IPS-15b (cell line): ENCODE results near the gene FCMR.

Experiments
- H3K27me3 ChIP-seq: one replicate; pipeline ENCODE4 v1.6.1; 2013; ENCODE audit warnings: low read length; ENCODE audit not compliant: control insufficient read depth, insufficient read depth
- H3K36me3 ChIP-seq: one replicate; pipeline ENCODE4 v1.6.1; 2013; ENCODE audit warnings: low read length; ENCODE audit not compliant: control insufficient read depth, insufficient read depth
- H3K4me1 ChIP-seq: one replicate; pipeline ENCODE4 v1.6.1; 2013; ENCODE audit warnings: mild to moderate bottlenecking, low read length; ENCODE audit not compliant: control insufficient read depth, insufficient read depth
- H3K4me3 ChIP-seq: one replicate; pipeline ENCODE4 v1.5.1; 2013; ENCODE audit warnings: low read depth, low read length
- H3K9ac ChIP-seq: one replicate; pipeline ENCODE4 v1.6.1; 2013; ENCODE audit warnings: low read depth, mild to moderate bottlenecking, low read length
- H3K9me3 ChIP-seq: one replicate; pipeline ENCODE4 v1.6.1; 2013; ENCODE audit warnings: mild to moderate bottlenecking, low read length; ENCODE audit not compliant: control insufficient read depth, insufficient read depth

FCMR gene

DNA sequence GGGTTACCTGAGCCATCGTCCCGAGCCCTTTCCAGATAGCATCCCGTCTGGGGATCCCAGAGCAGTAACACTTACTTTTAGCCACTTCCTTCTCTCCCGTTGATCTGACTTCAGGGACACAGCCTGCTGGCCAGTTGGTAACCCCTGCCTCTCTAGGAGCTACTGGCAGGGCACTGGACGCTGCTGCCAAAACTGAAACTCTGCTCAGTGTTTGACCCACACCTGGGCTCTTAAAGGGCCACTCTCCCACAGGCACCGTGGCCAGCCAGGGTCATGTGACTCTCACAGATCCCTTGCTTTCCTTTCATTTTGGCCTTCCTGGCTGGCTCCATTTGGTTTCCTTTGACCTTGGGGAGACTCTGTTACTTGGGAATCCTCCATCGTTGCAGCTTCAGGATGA, 24.5 kb upstream of the FCMR start, which contains the start of gene PIGR:
Gene PIGR, minus strand, starts transcription at position 206 of the 400 bp plus-strand sequence. CDS start 5,935 bp downstream, outside the sequence.
- Histone ChIP-seq H3K4me1 (no peaks in the 10 kb centered on the region), H3K36me3 (no peaks in the 10 kb centered on the region), H3K4me3 (no peak within 1 kb of the TSS), H3K9me3 (no peaks in the 10 kb centered on the region), H3K9ac (no peak within 1 kb of the TSS), H3K27me3 (peaks cover 2% of the 10 kb centered on the region)

DNA sequence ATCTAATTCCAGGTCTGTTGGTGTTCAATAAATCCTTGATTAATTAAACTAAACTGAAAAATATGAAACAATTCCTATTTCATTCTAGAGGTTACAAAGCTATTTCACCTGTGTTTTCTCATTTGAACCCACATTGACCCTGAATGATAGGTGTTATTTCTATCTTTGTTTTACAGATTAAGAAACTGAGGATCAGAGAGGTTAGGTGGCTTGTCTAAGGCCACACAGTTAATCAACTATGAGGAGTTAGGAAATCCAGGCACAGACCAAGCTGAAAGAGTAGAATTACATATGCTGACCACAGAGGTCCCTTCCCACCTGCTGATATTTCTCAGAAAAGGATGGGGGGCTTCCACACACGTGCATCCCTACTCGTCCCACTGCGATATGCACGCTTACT, 24.0 kb upstream of the FCMR start:
- Histone ChIP-seq H3K9me3 (no peaks in the 10 kb centered on the region), H3K4me3 (no peak overlapping the region), H3K9ac (no peak overlapping the region), H3K36me3 (no peaks in the 10 kb centered on the region), H3K4me1 (no peaks in the 10 kb centered on the region), H3K27me3 (peaks cover 2% of the 10 kb centered on the region)

DNA sequence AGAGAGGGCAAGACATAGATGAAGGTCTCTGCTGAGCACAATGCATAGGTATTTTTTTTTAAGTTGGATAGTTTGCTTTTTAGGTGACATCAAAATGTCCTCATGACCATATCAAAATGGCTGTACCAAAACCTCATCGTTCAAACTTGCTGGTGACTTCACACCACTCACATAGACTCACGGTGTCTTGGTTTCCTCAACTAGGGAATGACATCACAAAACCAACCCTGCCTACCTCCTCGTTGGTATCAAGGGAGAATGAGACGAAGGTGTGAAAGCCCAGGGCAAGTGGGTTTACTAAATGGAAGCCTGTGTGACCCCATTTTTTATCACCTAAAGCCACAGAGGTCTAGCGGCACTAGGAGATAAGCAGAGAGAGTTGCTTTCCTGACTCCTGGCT, 23.0 kb upstream of the FCMR start:
- H3K36me3 ChIP-seq: no peaks in the 10 kb centered on the region
- no peak overlapping the region for H3K9ac ChIP-seq
- peaks cover 2% of the 10 kb centered on the region for H3K27me3 ChIP-seq
- H3K9me3 ChIP-seq: no peaks in the 10 kb centered on the region
- no peak overlapping the region for H3K4me3 ChIP-seq
- no peaks in the 10 kb centered on the region for H3K4me1 ChIP-seq

GRCh38 chr1:206941766-206942418, 20.2 kb upstream of the FCMR start:
- Histone ChIP-seq H3K36me3 (no peaks in the 10 kb centered on the region), H3K9ac (no peak overlapping the region)

DNA sequence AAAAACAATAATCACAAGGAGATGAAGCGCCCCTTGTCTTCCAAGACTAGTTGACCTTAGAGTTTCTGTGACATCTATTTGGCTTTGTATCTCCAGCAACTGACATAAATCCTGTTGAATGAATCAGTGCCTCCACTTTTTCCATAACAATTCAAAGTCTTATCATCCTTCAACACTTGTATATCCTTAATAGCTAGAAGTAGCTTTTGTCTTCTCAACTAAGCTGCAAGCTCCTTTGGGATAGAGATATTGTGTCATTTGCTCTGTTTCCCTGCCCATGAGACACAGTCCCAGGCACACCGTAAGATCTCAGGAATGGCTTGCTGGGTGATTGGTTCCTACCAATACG, 18.8 kb upstream of the FCMR start:
- H3K9me3 ChIP-seq: no peaks in the 10 kb centered on the region
- H3K9ac ChIP-seq: no peak overlapping the region
- H3K27me3 ChIP-seq: peaks cover 2% of the 10 kb centered on the region
- H3K4me3 ChIP-seq: no peak overlapping the region
- no peaks in the 10 kb centered on the region for H3K36me3 ChIP-seq
- H3K4me1 ChIP-seq: no peaks in the 10 kb centered on the region

More at GRCh38 chr1:206941766-206942418, 20.2 kb upstream of the FCMR start:
- Histone ChIP-seq H3K27me3 (peaks cover 2% of the 10 kb centered on the region), H3K9me3 (no peaks in the 10 kb centered on the region), H3K4me3 (no peak overlapping the region), H3K4me1 (no peaks in the 10 kb centered on the region)

GRCh38 chr1:206939841-206940587, 18.3 kb upstream of the FCMR start:
- Histone ChIP-seq H3K9me3 (no peaks in the 10 kb centered on the region), H3K27me3 (peaks cover 2% of the 10 kb centered on the region), H3K4me1 (no peaks in the 10 kb centered on the region), H3K4me3 (no peak overlapping the region), H3K9ac (no peak overlapping the region), H3K36me3 (no peaks in the 10 kb centered on the region)

- H3K27me3 ChIP-seq: peaks cover 2% of the 10 kb centered on the region
- H3K4me1 ChIP-seq: no peaks in the 10 kb centered on the region
- no peak overlapping the region for H3K9ac ChIP-seq
- H3K36me3 ChIP-seq: no peaks in the 10 kb centered on the region
- H3K4me3 ChIP-seq: no peak overlapping the region
- no peaks in the 10 kb centered on the region for H3K9me3 ChIP-seq
Observed at GRCh38 chr1:206939131-206939530, 17.4 kb upstream of the FCMR start.

DNA sequence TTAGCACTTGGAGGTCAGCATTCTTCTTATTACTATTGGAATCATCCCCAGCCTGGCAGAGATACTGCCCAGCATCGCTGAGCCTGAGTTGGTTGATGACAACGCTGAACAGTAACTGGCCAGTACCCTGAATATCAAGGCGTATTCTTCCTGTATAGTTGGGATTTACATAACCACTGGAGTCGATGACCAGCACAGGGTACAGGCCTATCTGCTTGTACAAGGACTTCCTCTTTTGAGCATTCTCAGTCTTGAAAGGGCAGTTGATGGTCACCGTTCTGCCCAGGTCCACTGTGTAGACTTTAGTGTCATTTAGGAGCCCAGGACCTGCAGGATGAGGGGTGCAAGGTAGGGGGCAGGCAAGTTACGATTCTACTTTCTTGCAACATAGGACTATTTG, 15.7 kb upstream of the FCMR start:
- no peak overlapping the region for H3K9ac ChIP-seq
- no peaks in the 10 kb centered on the region for H3K9me3 ChIP-seq
- no peaks in the 10 kb centered on the region for H3K27me3 ChIP-seq
- H3K36me3 ChIP-seq: no peaks in the 10 kb centered on the region
- no peak overlapping the region for H3K4me3 ChIP-seq
- H3K4me1 ChIP-seq: no peaks in the 10 kb centered on the region

DNA sequence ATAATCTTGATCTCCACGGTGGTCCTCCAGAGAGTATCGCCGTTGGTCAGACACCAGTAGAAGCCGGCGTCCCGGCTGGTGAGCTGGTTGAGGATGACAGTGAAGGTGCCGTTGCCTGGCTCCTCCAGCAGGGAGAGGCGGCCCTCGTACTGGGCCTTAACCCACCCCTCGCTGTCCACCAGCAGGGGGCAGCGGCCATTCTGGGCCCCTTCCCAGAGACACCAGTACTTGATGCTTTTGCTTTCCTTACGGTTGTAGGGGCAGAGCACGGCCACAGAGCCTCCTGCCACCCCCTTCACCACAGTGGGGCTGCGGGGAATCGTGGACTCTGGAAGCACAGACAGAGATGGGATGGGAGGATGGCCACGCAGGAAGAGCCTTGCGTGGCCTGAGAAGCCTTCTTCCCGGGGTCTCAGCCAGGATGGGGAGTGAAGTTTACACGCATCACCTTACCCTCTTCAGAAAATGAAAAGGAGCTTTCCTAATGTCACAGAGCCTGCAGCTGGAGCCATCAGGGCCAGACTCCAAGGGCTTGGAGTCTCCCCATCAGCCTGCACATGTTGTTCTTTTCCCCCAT, 13.8 kb upstream of the FCMR start:
- H3K4me1 ChIP-seq: no peaks in the 10 kb centered on the region
- no peak overlapping the region for H3K4me3 ChIP-seq
- no peaks in the 10 kb centered on the region for H3K9me3 ChIP-seq
- no peak overlapping the region for H3K9ac ChIP-seq
- H3K36me3 ChIP-seq: no peaks in the 10 kb centered on the region
- no peaks in the 10 kb centered on the region for H3K27me3 ChIP-seq

DNA sequence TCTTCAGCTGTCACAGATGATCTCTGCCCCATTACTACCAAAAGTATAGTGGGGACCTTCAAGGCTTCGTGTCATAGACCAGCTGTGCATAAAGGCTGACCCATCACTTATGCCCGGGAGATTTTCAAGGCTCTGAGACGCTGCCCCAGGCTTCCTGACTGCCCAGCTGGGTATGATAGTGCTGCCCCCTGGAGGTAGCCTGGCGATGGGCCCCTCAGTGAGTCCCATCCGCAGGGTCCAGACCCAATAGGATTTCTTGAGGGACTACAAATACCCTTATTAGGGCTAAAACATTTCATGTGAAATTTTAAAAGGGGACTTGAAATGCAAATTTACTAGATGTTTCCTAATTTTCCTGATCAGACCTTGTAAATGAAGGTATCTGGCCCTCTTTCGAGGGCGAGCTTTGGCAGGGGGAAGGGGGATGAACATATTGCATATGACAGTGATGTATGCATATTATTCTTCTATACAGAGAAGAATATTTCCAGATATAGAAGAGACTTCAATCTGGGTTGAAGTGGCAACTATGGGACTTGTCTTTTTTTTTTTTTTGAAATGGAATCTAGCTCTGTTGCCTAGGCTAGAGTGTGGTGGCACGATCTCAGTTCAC, 11.7 kb upstream of the FCMR start:
- Histone ChIP-seq H3K36me3 (no peaks in the 10 kb centered on the region), H3K9me3 (no peaks in the 10 kb centered on the region), H3K4me1 (no peaks in the 10 kb centered on the region), H3K27me3 (no peaks in the 10 kb centered on the region), H3K4me3 (no peak overlapping the region), H3K9ac (no peak overlapping the region)

GRCh38 chr1:206932177-206932576, 10.4 kb upstream of the FCMR start:
- Histone ChIP-seq H3K27me3 (no peaks in the 10 kb centered on the region), H3K4me1 (no peaks in the 10 kb centered on the region), H3K9ac (no peak overlapping the region), H3K9me3 (no peaks in the 10 kb centered on the region), H3K36me3 (no peaks in the 10 kb centered on the region), H3K4me3 (no peak overlapping the region)
